ENCODE measurements around the gene GATA2.

DNA sequence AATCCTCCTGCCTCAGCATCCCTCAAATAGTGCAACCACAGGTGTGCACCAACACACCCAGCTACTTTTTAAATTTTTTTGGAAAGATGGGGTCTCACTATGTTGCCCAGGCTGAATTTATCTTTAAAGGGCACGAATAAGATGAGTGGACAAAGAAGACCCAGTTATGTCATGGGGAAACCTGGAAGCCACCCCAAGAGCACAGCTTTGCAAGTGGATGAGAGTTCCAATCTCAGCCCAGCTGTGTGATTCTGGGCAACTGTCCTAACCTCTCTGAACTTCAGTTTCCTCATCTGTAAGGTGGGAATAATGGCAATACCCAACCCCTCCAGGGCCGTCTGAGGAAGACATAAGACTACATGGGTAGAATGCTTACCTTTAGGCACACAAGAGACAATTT, 58.5 kb downstream of the GATA2 start:
- TF ChIP-seq, protein P1, sequence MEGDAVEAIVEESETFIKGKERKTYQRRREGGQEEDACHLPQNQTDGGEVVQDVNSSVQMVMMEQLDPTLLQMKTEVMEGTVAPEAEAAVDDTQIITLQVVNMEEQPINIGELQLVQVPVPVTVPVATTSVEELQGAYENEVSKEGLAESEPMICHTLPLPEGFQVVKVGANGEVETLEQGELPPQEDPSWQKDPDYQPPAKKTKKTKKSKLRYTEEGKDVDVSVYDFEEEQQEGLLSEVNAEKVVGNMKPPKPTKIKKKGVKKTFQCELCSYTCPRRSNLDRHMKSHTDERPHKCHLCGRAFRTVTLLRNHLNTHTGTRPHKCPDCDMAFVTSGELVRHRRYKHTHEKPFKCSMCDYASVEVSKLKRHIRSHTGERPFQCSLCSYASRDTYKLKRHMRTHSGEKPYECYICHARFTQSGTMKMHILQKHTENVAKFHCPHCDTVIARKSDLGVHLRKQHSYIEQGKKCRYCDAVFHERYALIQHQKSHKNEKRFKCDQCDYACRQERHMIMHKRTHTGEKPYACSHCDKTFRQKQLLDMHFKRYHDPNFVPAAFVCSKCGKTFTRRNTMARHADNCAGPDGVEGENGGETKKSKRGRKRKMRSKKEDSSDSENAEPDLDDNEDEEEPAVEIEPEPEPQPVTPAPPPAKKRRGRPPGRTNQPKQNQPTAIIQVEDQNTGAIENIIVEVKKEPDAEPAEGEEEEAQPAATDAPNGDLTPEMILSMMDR (IDR thresholded peaks at IDR 0.05; ENCODE audit: insufficient read depth, low read length), result no peak
- TF ChIP-seq, protein P2, sequence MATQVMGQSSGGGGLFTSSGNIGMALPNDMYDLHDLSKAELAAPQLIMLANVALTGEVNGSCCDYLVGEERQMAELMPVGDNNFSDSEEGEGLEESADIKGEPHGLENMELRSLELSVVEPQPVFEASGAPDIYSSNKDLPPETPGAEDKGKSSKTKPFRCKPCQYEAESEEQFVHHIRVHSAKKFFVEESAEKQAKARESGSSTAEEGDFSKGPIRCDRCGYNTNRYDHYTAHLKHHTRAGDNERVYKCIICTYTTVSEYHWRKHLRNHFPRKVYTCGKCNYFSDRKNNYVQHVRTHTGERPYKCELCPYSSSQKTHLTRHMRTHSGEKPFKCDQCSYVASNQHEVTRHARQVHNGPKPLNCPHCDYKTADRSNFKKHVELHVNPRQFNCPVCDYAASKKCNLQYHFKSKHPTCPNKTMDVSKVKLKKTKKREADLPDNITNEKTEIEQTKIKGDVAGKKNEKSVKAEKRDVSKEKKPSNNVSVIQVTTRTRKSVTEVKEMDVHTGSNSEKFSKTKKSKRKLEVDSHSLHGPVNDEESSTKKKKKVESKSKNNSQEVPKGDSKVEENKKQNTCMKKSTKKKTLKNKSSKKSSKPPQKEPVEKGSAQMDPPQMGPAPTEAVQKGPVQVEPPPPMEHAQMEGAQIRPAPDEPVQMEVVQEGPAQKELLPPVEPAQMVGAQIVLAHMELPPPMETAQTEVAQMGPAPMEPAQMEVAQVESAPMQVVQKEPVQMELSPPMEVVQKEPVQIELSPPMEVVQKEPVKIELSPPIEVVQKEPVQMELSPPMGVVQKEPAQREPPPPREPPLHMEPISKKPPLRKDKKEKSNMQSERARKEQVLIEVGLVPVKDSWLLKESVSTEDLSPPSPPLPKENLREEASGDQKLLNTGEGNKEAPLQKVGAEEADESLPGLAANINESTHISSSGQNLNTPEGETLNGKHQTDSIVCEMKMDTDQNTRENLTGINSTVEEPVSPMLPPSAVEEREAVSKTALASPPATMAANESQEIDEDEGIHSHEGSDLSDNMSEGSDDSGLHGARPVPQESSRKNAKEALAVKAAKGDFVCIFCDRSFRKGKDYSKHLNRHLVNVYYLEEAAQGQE (IDR thresholded peaks at IDR 0.05; ENCODE audit: insufficient replicate concordance, low read depth), result no peak
- TF ChIP-seq POLR2AphosphoS5 (IDR thresholded peaks at IDR 0.05; ENCODE audit: low read depth) (no peak), GABPA (IDR thresholded peaks at IDR 0.05; ENCODE audit: low read depth) (no peak)
